Esophagus muscularis mucosa (tissue), 4 donors: ENCODE results near the gene GSG1L. TPM values are rescaled to one million over a fixed set of nuclear protein-coding genes. Genes with fewer than 3 reads are reported as not detected.

Experiments
- DNase-seq: peaks from one replicate; pipeline ENCODE4 v3.0.0-alpha.2; 2017; ENCODE audit errors: extremely low spot score
- H3K27ac ChIP-seq, 4 donors: fragments of 200-600 bp; sonication (generic); replicated peaks in 1 of 4; 1 replicate in 3 of 4; 2 replicates in 1 of 4; pipeline ENCODE4 v1.5.1; 2016 to 2019; ENCODE audit warnings: mild to moderate bottlenecking in 1 of 4
- H3K27me3 ChIP-seq, 4 donors: fragments of 200-600 bp; sonication (generic); one replicate each; pipeline versions ENCODE4 v1.5.1 to v1.6.0; 2016 to 2019
- H3K36me3 ChIP-seq, 4 donors: fragments of 200-600 bp; sonication (generic); one replicate each; pipeline ENCODE4 v1.5.1; 2016 to 2019
- H3K4me1 ChIP-seq, 4 donors: fragments of 200-600 bp; sonication (generic); one replicate each; pipeline ENCODE4 v1.5.1; 2016 to 2019
- H3K4me3 ChIP-seq, 4 donors: fragments of 200-600 bp; sonication (generic); 1 replicate in 2 of 4; 2 replicates in 2 of 4; pipeline ENCODE4 v1.5.1; 2016 to 2019; ENCODE audit warnings: mild to moderate bottlenecking in 4 of 4, moderate library complexity in 1 of 4
- H3K9me3 ChIP-seq, 4 donors: fragments of 200-600 bp; sonication (generic); 1 replicate in 3 of 4; 2 replicates in 1 of 4; pipeline ENCODE4 v1.5.1; 2016 to 2019
- CTCF ChIP-seq, 3 experiments: fragments of 200-600 bp in 2 of 3; fragments of 450-650 bp in 1 of 3; sonication (generic) in 2 of 3; IDR thresholded peaks; one replicate each; pipeline ENCODE4 v1.5.1; 2017 to 2019; ENCODE audit warnings: antibody characterized with exemption in 3 of 3, mild to moderate bottlenecking in 2 of 3, moderate library complexity in 1 of 3
- EP300 ChIP-seq: sonication (generic); formaldehyde crosslinking; IDR thresholded peaks from one replicate; pipeline ENCODE4 v1.6.1; 2017; ENCODE audit warnings: antibody characterized with exemption
- POLR2A ChIP-seq: fragments of 450-650 bp; IDR thresholded peaks from one replicate; pipeline ENCODE4 v1.6.1; 2017; ENCODE audit warnings: antibody characterized with exemption, moderate library complexity, mild to moderate bottlenecking, low read depth
- POLR2AphosphoS5 ChIP-seq, 2 donors: sonication (generic); formaldehyde crosslinking; IDR thresholded peaks; one replicate each; pipeline ENCODE4 v1.6.1; 2017; ENCODE audit warnings: antibody characterized with exemption in 2 of 2
- WGBS: methylation state at CpG from one replicate; pipeline ENCODE4 v1.1.5; 2018; 5-methylcytosine and 5-hydroxymethylcytosine counted together
- intact Hi-C: fragments of 100-400 bp; cut with DNase I; formaldehyde crosslinking; loops from one replicate; pipeline ENCODE4 v1.15.1; 2023
- total RNA-seq, 4 donors: library from RNA; depleted of rRNA; stranded (reverse); fragments of >200 nt; gene quantifications; one replicate each; pipeline versions ENCODE4 v1.1.0 to v1.2.1, GENCODE V29; 2016

Gene GSG1L
- total RNA-seq, 4 donors from 2014 or later: 0.19 to 0.83 TPM; not detected in 2

DNA sequence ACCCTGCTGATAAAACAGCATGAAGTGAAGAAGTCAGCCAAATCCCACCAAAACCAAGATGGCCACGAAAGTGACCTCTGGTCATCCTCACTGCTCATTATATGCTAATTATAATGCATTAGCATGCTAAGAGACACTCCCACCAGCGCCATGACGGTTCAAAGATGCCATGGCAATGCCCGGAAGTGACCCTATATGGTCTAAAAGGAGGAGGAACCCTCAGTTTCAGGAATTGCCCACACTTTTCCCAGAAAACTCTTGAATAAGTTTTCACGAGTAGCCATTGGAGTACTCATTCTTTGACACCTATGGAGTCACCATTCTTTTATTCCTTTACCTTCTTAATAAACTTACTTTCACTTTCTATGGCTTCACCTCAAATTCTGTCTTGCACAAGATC lies 44.3 kb downstream of the GSG1L start:
- H3K4me3 ChIP-seq: no peak overlapping the region
- H3K27me3 ChIP-seq: peaks cover 0 to 3% (median 0%) of the 10 kb centered on the region in 4 donors
- no peaks in the 10 kb centered on the region for H3K36me3 ChIP-seq
- no peak overlapping the region for H3K27ac ChIP-seq
- peaks cover 0 to 29% (median 17%) of the 10 kb centered on the region in 4 donors for H3K9me3 ChIP-seq
- 90% methylated on average over 5 of the region's 5 CpGs for WGBS
- TF ChIP-seq POLR2A: no peak
- no peak for DNase-seq
- H3K4me1 ChIP-seq: no peaks in the 10 kb centered on the region
- intact Hi-C loops: no loop called here

DNA sequence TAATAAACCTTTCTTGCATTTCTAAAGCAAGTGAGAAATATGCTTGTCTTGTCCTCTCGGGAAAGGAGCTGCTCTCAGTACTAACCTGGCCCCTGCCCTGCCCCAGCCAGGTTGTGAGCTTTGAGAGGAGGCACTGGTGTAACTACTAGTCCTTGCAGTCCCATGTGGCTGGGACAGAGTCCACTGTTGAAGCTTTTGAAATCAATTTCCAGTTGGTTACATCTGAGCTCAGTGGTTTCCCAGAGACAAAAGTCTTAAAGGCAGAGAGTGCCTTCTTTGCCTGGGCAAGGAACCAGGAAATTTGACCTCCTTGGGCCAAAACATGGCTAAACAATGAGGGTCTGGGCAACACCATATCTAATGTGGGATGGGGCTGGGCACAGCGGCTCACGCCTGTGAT lies 48.7 kb downstream of the GSG1L start:
- intact Hi-C loops: no loop called here
- DNase-seq: no peak
- 73% methylated on average over 3 of the region's 3 CpGs for WGBS
- H3K36me3 ChIP-seq: no peaks in the 10 kb centered on the region
- H3K27ac ChIP-seq: no peak overlapping the region
- no peak overlapping the region for H3K4me3 ChIP-seq
- no peaks in the 10 kb centered on the region for H3K4me1 ChIP-seq
- peaks cover 0 to 11% (median 0%) of the 10 kb centered on the region in 4 donors for H3K27me3 ChIP-seq
- TF ChIP-seq POLR2A (no peak), POLR2AphosphoS5 (IDR thresholded peaks at IDR 0.05) (no peak)
- H3K9me3 ChIP-seq: peaks cover 0 to 9% (median 4%) of the 10 kb centered on the region in 4 donors

- WGBS: 71% methylated on average over 1 of the region's 2 CpGs
- intact Hi-C loops: no loop called here
- H3K27me3 ChIP-seq: peaks cover 0 to 11% (median 0%) of the 10 kb centered on the region in 4 donors
- H3K27ac ChIP-seq: no peak overlapping the region
- H3K4me1 ChIP-seq: no peaks in the 10 kb centered on the region
- TF ChIP-seq EP300: no peak
- TF ChIP-seq POLR2AphosphoS5 (IDR thresholded peaks at IDR 0.05): no peak
- TF ChIP-seq CTCF (IDR thresholded peaks at IDR 0.05): no peak
- no peak for TF ChIP-seq POLR2A
- peaks cover 0 to 9% (median 4%) of the 10 kb centered on the region in 4 donors for H3K9me3 ChIP-seq
- no peak overlapping the region for H3K4me3 ChIP-seq
- H3K36me3 ChIP-seq: no peaks in the 10 kb centered on the region
- DNase-seq: no peak
Observed at GRCh38 chr16:28013878-28014277, 49.6 kb downstream of the GSG1L start.

DNA sequence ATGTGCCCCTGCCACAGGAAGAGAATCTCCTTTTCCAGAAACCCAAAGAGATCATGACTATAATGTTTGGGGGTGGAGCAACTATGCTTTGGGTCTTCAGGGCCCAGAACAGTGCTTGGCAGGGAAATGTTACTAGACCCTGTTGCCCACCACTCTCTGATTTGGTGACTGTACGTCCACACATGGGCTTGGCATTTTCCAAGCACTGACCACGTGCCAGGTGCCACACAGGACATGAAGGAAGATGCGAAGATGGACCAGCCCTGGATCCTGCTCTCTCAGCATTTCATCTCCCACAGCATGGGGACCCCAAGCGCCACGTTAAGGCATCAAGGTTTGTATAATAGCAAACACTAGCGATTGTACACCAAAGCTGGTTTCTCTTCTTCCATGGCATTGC lies 50.1 kb downstream of the GSG1L start:
- 89% methylated on average over 6 of the region's 6 CpGs for WGBS
- Histone ChIP-seq H3K4me1 (no peaks in the 10 kb centered on the region), H3K27ac (no peak overlapping the region), H3K36me3 (no peaks in the 10 kb centered on the region), H3K9me3 (peaks cover 0 to 5% (median 2%) of the 10 kb centered on the region in 4 donors), H3K27me3 (peaks cover 0 to 11% (median 0%) of the 10 kb centered on the region in 4 donors), H3K4me3 (no peak overlapping the region)
- intact Hi-C loops: no loop called here
- no peak for DNase-seq
- TF ChIP-seq EP300 (no peak), POLR2A (no peak), CTCF (IDR thresholded peaks at IDR 0.05) (no peak), POLR2AphosphoS5 (IDR thresholded peaks at IDR 0.05) (no peak)

GRCh38 chr16:28011971-28012445 lies 51.5 kb downstream of the GSG1L start:
- Histone ChIP-seq H3K27ac (no peak overlapping the region), H3K4me1 (no peaks in the 10 kb centered on the region), H3K9me3 (no peaks in the 10 kb centered on the region), H3K36me3 (no peaks in the 10 kb centered on the region), H3K27me3 (peaks cover 0 to 8% (median 0%) of the 10 kb centered on the region in 4 donors), H3K4me3 (no peak overlapping the region)
- 53% methylated on average over 7 of the region's 7 CpGs for WGBS
- intact Hi-C loops: no loop called here
- TF ChIP-seq EP300 (no peak), CTCF (IDR thresholded peaks at IDR 0.05) (no peak), POLR2A (no peak), POLR2AphosphoS5 (IDR thresholded peaks at IDR 0.05) (no peak)
- DNase-seq: no peak

- TF ChIP-seq POLR2AphosphoS5 (IDR thresholded peaks at IDR 0.05): no peak
- no peak for TF ChIP-seq EP300
- no peak for TF ChIP-seq POLR2A
- TF ChIP-seq CTCF (IDR thresholded peaks at IDR 0.05): no peak
- intact Hi-C loops: no loop called here
- no peak overlapping the region for H3K27ac ChIP-seq
Observed at GRCh38 chr16:28011223-28011622, 52.3 kb downstream of the GSG1L start.

More at GRCh38 chr16:28011223-28011622, 52.3 kb downstream of the GSG1L start:
- no peak overlapping the region for H3K4me3 ChIP-seq
- 85% methylated on average over 10 of the region's 11 CpGs for WGBS
- H3K36me3 ChIP-seq: no peaks in the 10 kb centered on the region
- no peaks in the 10 kb centered on the region for H3K9me3 ChIP-seq
- no peak for DNase-seq
- peaks cover 0 to 8% (median 0%) of the 10 kb centered on the region in 4 donors for H3K27me3 ChIP-seq
- no peaks in the 10 kb centered on the region for H3K4me1 ChIP-seq
